A673 (cell line): ENCODE data around the gene AR. TPM values are rescaled to one million over a fixed set of nuclear protein-coding genes. Genes with fewer than 3 reads are reported as not detected.

Source experiments
- Bru-seq: library from RNA; stranded (reverse); fragments of 400-500 nt; gene quantifications from one replicate; lab custom pipeline; 2021; lab: Mats Ljungman, UMichigan
- BruChase-seq, 2 experiments: library from RNA; stranded (reverse); fragments of 400-500 nt; gene quantifications; one replicate each; lab custom pipeline; 2021; lab: Mats Ljungman, UMichigan
- BruUV-seq: library from RNA; stranded (reverse); fragments of 400-500 nt; replicated peaks from 2 replicates; lab custom pipeline; 2021; lab: Mats Ljungman, UMichigan
- CTCF ChIA-PET: fragments of 300-600 bp; sonication (Branson Sonifier 250); formaldehyde crosslinking; loops from one replicate; lab custom pipeline; 2022; ENCODE audit warnings: antibody characterized with exemption; lab: Charles Lee
- POLR2A ChIA-PET: fragments of 300-600 bp; sonication (Branson Sonifier 250); formaldehyde crosslinking; loops from one replicate; lab custom pipeline; 2022; ENCODE audit warnings: antibody characterized with exemption; ENCODE audit not compliant: low non-redundant PET; lab: Charles Lee
- DNase-seq: peaks from one replicate; pipeline ENCODE4 v3.0.0-alpha.2; 2015; ENCODE audit warnings: low spot score
- H3K27ac ChIP-seq: fragments of 200-600 bp; sonication (generic); 2 replicates; pipeline ENCODE4 v1.5.1; 2016; ENCODE audit warnings: mixed run types, low read depth, mild to moderate bottlenecking, mixed read lengths, antibody characterized with exemption, low read length; ENCODE audit not compliant: poor library complexity, severe bottlenecking
- H3K27me3 ChIP-seq: fragments of 200-600 bp; sonication (generic); replicated peaks from 2 replicates; pipeline ENCODE4 v1.6.1; 2017; ENCODE audit warnings: mixed run types, low read depth, mild to moderate bottlenecking, mixed read lengths, antibody characterized with exemption, low read length; ENCODE audit not compliant: insufficient read depth, poor library complexity
- H3K36me3 ChIP-seq: fragments of 200-600 bp; sonication (generic); 2 replicates; pipeline ENCODE4 v1.6.1; 2016; ENCODE audit warnings: mixed run types, mild to moderate bottlenecking, mixed read lengths, antibody characterized with exemption, low read length; ENCODE audit not compliant: insufficient read depth, poor library complexity, severe bottlenecking
- H3K4me1 ChIP-seq: fragments of 200-600 bp; sonication (generic); 2 replicates; pipeline ENCODE4 v1.6.1; 2017; ENCODE audit warnings: mixed run types, mild to moderate bottlenecking, mixed read lengths, antibody characterized with exemption, low read length; ENCODE audit not compliant: insufficient read depth, poor library complexity, severe bottlenecking
- H3K4me3 ChIP-seq: fragments of 200-600 bp; sonication (generic); 2 replicates; pipeline ENCODE4 v1.5.1; 2016; ENCODE audit warnings: low read depth, mixed run types, mild to moderate bottlenecking, mixed read lengths, low read length; ENCODE audit not compliant: poor library complexity, severe bottlenecking
- H3K9me3 ChIP-seq: fragments of 200-600 bp; sonication (generic); 2 replicates; pipeline ENCODE4 v1.6.1; 2016; ENCODE audit warnings: mixed run types, low read depth, mild to moderate bottlenecking, mixed read lengths, antibody characterized with exemption, low read length; ENCODE audit not compliant: poor library complexity, severe bottlenecking
- EZH2 ChIP-seq: fragments of 200-600 bp; sonication (generic); IDR thresholded peaks from 2 replicates; pipeline ENCODE4 v1.6.1; 2017; ENCODE audit warnings: borderline replicate concordance, low read depth, mild to moderate bottlenecking, mixed read lengths, antibody characterized with exemption, low read length; ENCODE audit not compliant: poor library complexity, severe bottlenecking
- intact Hi-C: fragments of 100-400 bp; cut with micrococcal nuclease; formaldehyde crosslinking; loops from one replicate; pipeline ENCODE4 v1.10.0; 2022; ENCODE audit not compliant: unreplicated experiment
- long read RNA-seq: library from polyadenylated mRNA; stranded (forward); transcript quantifications from one replicate; pipeline ENCODE4 v2.0.0, GENCODE V29; 2022
- total RNA-seq: library from RNA; stranded (reverse); gene quantifications from 2 replicates; pipeline ENCODE4 v1.2.3, GENCODE V29; 2021
- TF ChIP-seq, protein P1 (sequence below): fragments of 300-800, 200-600 bp; sonication (generic); conservative IDR thresholded peaks from 2 replicates; pipeline ENCODE4 v1.5.1; 2017; ENCODE audit warnings: low read depth, mild to moderate bottlenecking, antibody characterized with exemption, low read length, moderate library complexity, mixed read lengths

The AR gene
- total RNA-seq (0.11 TPM in 1 of 2 replicates, not detected in the other), Bru-seq, nascent RNA (percentile 4 among the genes with signal in this experiment), BruChase-seq, experiment 1, labeled RNA remaining after a 2-hour chase (percentile 3 among the genes with signal in this experiment), BruChase-seq, experiment 2, labeled RNA remaining after a 6-hour chase (percentile 1 among the genes with signal in this experiment)
- long read RNA-seq = 0 reads

GRCh38 chrX:67543818-67544217 lies at the start of gene AR:
Gene AR, plus strand, starts transcription at chrX:67544021. Its CDS starts 1,126 bp downstream, at chrX:67545147.
- Histone ChIP-seq H3K36me3 (no peaks in the 10 kb centered on the region), H3K27ac (no peak within 1 kb of the TSS), H3K4me3 (no peak within 1 kb of the TSS), H3K9me3 (no peaks in the 10 kb centered on the region), H3K4me1 (no peaks in the 10 kb centered on the region), H3K27me3 (peaks cover 28% of the 10 kb centered on the region)
- no peak for DNase-seq
- TF ChIP-seq, protein P1, sequence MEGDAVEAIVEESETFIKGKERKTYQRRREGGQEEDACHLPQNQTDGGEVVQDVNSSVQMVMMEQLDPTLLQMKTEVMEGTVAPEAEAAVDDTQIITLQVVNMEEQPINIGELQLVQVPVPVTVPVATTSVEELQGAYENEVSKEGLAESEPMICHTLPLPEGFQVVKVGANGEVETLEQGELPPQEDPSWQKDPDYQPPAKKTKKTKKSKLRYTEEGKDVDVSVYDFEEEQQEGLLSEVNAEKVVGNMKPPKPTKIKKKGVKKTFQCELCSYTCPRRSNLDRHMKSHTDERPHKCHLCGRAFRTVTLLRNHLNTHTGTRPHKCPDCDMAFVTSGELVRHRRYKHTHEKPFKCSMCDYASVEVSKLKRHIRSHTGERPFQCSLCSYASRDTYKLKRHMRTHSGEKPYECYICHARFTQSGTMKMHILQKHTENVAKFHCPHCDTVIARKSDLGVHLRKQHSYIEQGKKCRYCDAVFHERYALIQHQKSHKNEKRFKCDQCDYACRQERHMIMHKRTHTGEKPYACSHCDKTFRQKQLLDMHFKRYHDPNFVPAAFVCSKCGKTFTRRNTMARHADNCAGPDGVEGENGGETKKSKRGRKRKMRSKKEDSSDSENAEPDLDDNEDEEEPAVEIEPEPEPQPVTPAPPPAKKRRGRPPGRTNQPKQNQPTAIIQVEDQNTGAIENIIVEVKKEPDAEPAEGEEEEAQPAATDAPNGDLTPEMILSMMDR = no peak
- no peak for TF ChIP-seq EZH2
- ChIA-PET POLR2A (no interaction called here), CTCF (interaction anchor here (0.6 kb wide), 1 partner anchor 1189 kb away, joined by 3 read pairs; no protein-coding TSS in a partner anchor)
- BruUV-seq = no TSS peak
- intact Hi-C loops = no loop called here

DNA sequence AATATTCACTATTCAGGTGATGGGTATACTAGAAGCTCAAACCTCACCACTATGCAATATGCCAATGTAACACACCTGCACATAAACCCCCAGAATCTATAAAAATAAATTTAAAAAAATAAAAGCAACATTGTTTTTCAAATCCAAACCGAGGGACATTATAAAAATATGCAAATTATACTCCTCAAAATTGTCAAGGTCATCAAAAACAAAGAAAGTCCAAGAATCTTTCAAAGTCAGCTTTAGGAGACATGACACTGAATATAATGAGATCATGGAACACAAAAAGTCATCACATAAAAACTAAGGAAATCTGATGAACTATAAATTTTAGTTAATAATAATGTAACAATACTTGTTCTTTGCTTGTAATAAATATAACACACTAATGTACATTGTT lies 43.2 kb upstream of the AR start:
- POLR2A ChIA-PET = no interaction called here
- no peaks in the 10 kb centered on the region for H3K36me3 ChIP-seq

DNA sequence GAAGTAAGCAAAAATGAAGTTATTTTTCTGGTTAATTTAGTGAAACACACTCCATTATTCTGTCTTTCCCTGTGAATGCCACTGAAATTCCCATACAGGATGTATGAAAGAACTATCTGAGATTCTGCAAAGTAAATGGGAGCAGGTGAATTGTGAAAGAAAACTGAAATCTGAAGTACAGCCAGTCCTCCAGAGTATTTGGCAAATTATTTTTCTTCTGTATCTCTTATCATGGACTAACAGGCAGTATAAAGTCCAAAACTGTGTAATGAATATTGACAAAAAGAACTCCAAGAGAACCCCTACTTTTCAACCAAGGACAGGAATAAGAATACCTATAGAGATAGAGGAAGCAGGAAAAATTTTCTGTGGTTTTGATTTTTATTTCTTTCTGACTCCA lies 40.8 kb upstream of the AR start:
- CTCF ChIA-PET = no interaction called here
- H3K4me1 ChIP-seq = no peaks in the 10 kb centered on the region
- H3K4me3 ChIP-seq = no peak overlapping the region
- H3K27me3 ChIP-seq = no peaks in the 10 kb centered on the region
- DNase-seq = no peak
- H3K36me3 ChIP-seq = no peaks in the 10 kb centered on the region
- no TSS peak for BruUV-seq
- TF ChIP-seq EZH2 = no peak
- TF ChIP-seq, protein P1 = no peak
- POLR2A ChIA-PET = no interaction called here
- H3K9me3 ChIP-seq = peaks cover 23% of the 10 kb centered on the region
- no peak overlapping the region for H3K27ac ChIP-seq
- intact Hi-C loops = no loop called here

More for the DNA sequence above, 43.2 kb upstream of the AR start:
- Histone ChIP-seq H3K27me3 (no peaks in the 10 kb centered on the region), H3K4me3 (no peak overlapping the region), H3K27ac (no peak overlapping the region), H3K4me1 (no peaks in the 10 kb centered on the region), H3K9me3 (peaks cover 22% of the 10 kb centered on the region)
- CTCF ChIA-PET = no interaction called here
- BruUV-seq = no TSS peak
- intact Hi-C loops = no loop called here
- DNase-seq = no peak
- TF ChIP-seq, protein P1 = no peak
- TF ChIP-seq EZH2 = no peak
